Right lobe of liver (tissue), 6 donors: Measurements from ENCODE around the gene ADAM10. TPM values are rescaled to one million over a fixed set of nuclear protein-coding genes. Genes with fewer than 3 reads are reported as not detected.
A peak's percentile ranks its signal among the peaks of the same experiment; 100 is the strongest.

Source experiments
- ATAC-seq, 4 donors: fragments of 200-7000 bp; cut with Tn5 transposase; one replicate each; pipeline ENCODE4 v1.9.1; 2020; ENCODE audit warnings: mild to moderate bottlenecking in 4 of 4, moderate library complexity in 4 of 4
- DNase-seq, 3 donors: peaks; one replicate each; pipeline ENCODE4 v3.0.0-alpha.2; 2020
- H3K27ac ChIP-seq, 3 donors: fragments of 200-600 bp; one replicate each; pipeline ENCODE4 v1.8.0; 2022
- H3K27me3 ChIP-seq, 2 donors: fragments of 200-600 bp; one replicate each; pipeline ENCODE4 v1.8.0; 2022
- H3K36me3 ChIP-seq, 4 donors: fragments of 200-600 bp; sonication (generic) in 1 of 4; one replicate each; pipeline versions ENCODE4 v1.5.1 to v1.8.0; 2017 to 2022; ENCODE audit warnings: control low read depth in 1 of 4
- H3K4me1 ChIP-seq, 4 donors: fragments of 200-600 bp; sonication (generic) in 1 of 4; one replicate each; pipeline versions ENCODE4 v1.5.1 to v1.8.0; 2017 to 2022; ENCODE audit warnings: control low read depth in 1 of 4
- H3K4me3 ChIP-seq, 3 donors: fragments of 200-600 bp; one replicate each; pipeline ENCODE4 v1.8.0; 2022
- H3K9me3 ChIP-seq, 4 donors: fragments of 200-600 bp; sonication (generic) in 1 of 4; one replicate each; pipeline versions ENCODE4 v1.5.1 to v1.8.0; 2017 to 2022; ENCODE audit warnings: control low read depth in 1 of 4
- CTCF ChIP-seq, 4 donors: fragments of 200-600 bp in 3 of 4; fragments of 450-650 bp in 1 of 4; IDR thresholded peaks; one replicate each; pipeline versions ENCODE4 v1.5.1 to v1.8.0; 2016 to 2022; ENCODE audit warnings: antibody characterized with exemption in 4 of 4, mild to moderate bottlenecking in 2 of 4
- POLR2A ChIP-seq: fragments of 450-650 bp; IDR thresholded peaks from one replicate; pipeline ENCODE4 v1.6.1; 2017; ENCODE audit warnings: antibody characterized with exemption, mild to moderate bottlenecking
- WGBS: methylation state at CpG from one replicate; pipeline ENCODE4 v1.1.6; 2018; ENCODE audit warnings: low coverage, low lambda C conversion rate; ENCODE audit not compliant: insufficient coverage; ENCODE audit errors: missing lambda C conversion rate; 5-methylcytosine and 5-hydroxymethylcytosine counted together
- intact Hi-C, 2 donors: fragments of 100-400 bp; cut with DNase I; formaldehyde crosslinking; loops; one replicate each; pipeline versions ENCODE4 v1.11.2 to v1.14.1; 2022
- total RNA-seq, 6 experiments: library from RNA; depleted of rRNA in 2 of 6; stranded (reverse); fragments of >200 nt in 2 of 6; fragmentation: NEBNext Ultra II Directional in 3 of 6; extraction: Animal tissue kit (Norgen Biotek cat#: 25700) in 3 of 6; gene quantifications; one replicate each; pipeline versions ENCODE4 v1.1.0 to v1.2.4, GENCODE V29; 2016 to 2023
- donor health status: DM: no; HTN: yes; CAD: no.
- donor health status: DM: no; HTN: no; CAD: no.
- donor health status: DM: no; HTN: no; CAD: no.
- donor health status: DM: no; HTN: yes; CAD: no.
- donor health status: DM: no; HTN: yes; CAD: no.

ADAM10 gene
- total RNA-seq, 6 experiments from 2014 or later, result 24.1 to 78.1 (median 43.3) TPM

- 76% methylated on average over 20 of the region's 24 CpGs for WGBS
- no peak overlapping the region for H3K4me3 ChIP-seq
- ATAC-seq (no peak), DNase-seq (peak in 1 of 3 donors; percentile 37)
- peaks cover 0 to 7% (median 0%) of the 10 kb centered on the region in 4 donors for H3K36me3 ChIP-seq
- peak overlapping the region in 1 of 3 donors; percentile 8 for H3K27ac ChIP-seq
- no peaks in the 10 kb centered on the region for H3K9me3 ChIP-seq
- TF ChIP-seq POLR2A, result no peak
- no peak for TF ChIP-seq CTCF (IDR thresholded peaks at IDR 0.05)
- intact Hi-C loops, result no loop called here
- no peaks in the 10 kb centered on the region for H3K4me1 ChIP-seq
- no peaks in the 10 kb centered on the region for H3K27me3 ChIP-seq
These were observed 196.8 kb downstream of the ADAM10 start for GRCh38 chr15:58552505-58553364.

- no peak overlapping the region for H3K4me3 ChIP-seq
- peak overlapping the region in 1 of 3 donors; percentile 8 for H3K27ac ChIP-seq
These were observed 197.6 kb downstream of the ADAM10 start for GRCh38 chr15:58551764-58552504.

GRCh38 chr15:58551084-58551763 is 198.3 kb downstream of the ADAM10 start:
- no peak for TF ChIP-seq POLR2A
- no peak for TF ChIP-seq CTCF (IDR thresholded peaks at IDR 0.05)
- intact Hi-C loops, result no loop called here
- no peaks in the 10 kb centered on the region for H3K9me3 ChIP-seq
- no peak overlapping the region for H3K27ac ChIP-seq
- peaks cover 0 to 7% (median 0%) of the 10 kb centered on the region in 4 donors for H3K36me3 ChIP-seq
- no peak overlapping the region for H3K4me3 ChIP-seq
- peaks cover 0 to 12% (median 7%) of the 10 kb centered on the region in 4 donors for H3K4me1 ChIP-seq
- no peaks in the 10 kb centered on the region for H3K27me3 ChIP-seq
- DNase-seq (peak in 1 of 3 donors; percentile 36), ATAC-seq (no peak)
- 75% methylated on average over 10 of the region's 10 CpGs for WGBS

More at GRCh38 chr15:58551764-58552504, 197.6 kb downstream of the ADAM10 start:
- peak in 1 of 3 donors; percentile 46 for DNase-seq
- TF ChIP-seq POLR2A (no peak), CTCF (IDR thresholded peaks at IDR 0.05) (no peak)
- intact Hi-C loops, result no loop called here
- no peaks in the 10 kb centered on the region for H3K27me3 ChIP-seq
- peaks cover 0 to 5% (median 3%) of the 10 kb centered on the region in 4 donors for H3K4me1 ChIP-seq
- 60% methylated on average over 14 of the region's 23 CpGs for WGBS
- ATAC-seq, result no peak
- H3K36me3 ChIP-seq, result peaks cover 0 to 7% (median 0%) of the 10 kb centered on the region in 4 donors
- no peaks in the 10 kb centered on the region for H3K9me3 ChIP-seq

- no peak overlapping the region for H3K27ac ChIP-seq
- intact Hi-C loops, result no loop called here
- no peak for TF ChIP-seq CTCF (IDR thresholded peaks at IDR 0.05)
- no peak for TF ChIP-seq POLR2A
- DNase-seq (peak in 1 of 3 donors; percentile 27), ATAC-seq (no peak)
- H3K4me1 ChIP-seq, result peaks cover 0 to 14% (median 9%) of the 10 kb centered on the region in 4 donors
- no peaks in the 10 kb centered on the region for H3K27me3 ChIP-seq
- peaks cover 0 to 7% (median 0%) of the 10 kb centered on the region in 4 donors for H3K36me3 ChIP-seq
- no peaks in the 10 kb centered on the region for H3K9me3 ChIP-seq
- 80% methylated on average over 1 of the region's 7 CpGs for WGBS
- no peak overlapping the region for H3K4me3 ChIP-seq
These were observed 199.8 kb downstream of the ADAM10 start for GRCh38 chr15:58549785-58550074.
